ENCODE results near the gene DHRS7B.

DNA sequence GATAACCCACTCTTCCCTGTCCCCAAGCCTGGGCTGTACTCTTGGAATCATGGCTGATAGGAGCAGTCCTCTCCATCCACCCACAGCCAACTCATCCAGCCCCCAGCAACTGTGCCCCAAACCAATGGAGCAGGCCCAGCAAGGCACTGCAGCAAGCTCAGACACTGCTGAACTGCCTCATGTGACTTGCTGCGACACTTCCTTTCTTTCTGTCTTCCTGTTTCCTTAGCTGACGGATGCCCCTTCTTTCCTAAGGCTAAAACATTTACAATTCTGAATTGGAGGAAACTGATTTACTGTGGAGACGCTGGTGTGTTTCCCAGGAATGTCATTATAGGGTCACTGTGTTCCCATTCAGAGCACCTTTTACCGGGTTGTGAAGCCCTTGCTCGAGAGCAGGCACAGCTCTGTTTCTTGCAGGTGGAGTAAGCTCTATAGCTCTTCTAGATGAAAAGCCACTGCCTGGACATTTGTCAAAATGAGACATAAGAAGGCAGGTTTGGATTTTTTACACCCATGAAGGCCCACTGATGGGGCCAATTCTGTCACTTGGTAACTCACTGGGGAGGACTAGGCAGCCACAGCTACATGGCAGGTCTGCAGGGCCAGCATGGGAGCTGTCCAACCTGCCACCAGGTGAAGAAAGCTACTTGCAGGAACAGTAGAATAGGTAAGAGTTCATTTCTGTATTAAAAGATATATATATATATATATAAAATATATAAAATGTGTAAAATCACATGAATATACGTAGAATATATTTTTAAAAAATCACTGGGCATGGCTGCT is 59.8 kb downstream of the DHRS7B start:
- TF ChIP-seq, protein P1, sequence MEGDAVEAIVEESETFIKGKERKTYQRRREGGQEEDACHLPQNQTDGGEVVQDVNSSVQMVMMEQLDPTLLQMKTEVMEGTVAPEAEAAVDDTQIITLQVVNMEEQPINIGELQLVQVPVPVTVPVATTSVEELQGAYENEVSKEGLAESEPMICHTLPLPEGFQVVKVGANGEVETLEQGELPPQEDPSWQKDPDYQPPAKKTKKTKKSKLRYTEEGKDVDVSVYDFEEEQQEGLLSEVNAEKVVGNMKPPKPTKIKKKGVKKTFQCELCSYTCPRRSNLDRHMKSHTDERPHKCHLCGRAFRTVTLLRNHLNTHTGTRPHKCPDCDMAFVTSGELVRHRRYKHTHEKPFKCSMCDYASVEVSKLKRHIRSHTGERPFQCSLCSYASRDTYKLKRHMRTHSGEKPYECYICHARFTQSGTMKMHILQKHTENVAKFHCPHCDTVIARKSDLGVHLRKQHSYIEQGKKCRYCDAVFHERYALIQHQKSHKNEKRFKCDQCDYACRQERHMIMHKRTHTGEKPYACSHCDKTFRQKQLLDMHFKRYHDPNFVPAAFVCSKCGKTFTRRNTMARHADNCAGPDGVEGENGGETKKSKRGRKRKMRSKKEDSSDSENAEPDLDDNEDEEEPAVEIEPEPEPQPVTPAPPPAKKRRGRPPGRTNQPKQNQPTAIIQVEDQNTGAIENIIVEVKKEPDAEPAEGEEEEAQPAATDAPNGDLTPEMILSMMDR (IDR thresholded peaks at IDR 0.05) = no peak
- no peak for TF ChIP-seq EZH2phosphoT487 (IDR thresholded peaks at IDR 0.05)

Measured in neural progenitor cell (in vitro differentiated cells).